Adrenal gland (tissue), 12 donors: ENCODE data around the gene XIRP1. TPM values are rescaled to one million over a fixed set of nuclear protein-coding genes. Genes with fewer than 3 reads are reported as not detected.

Experiments used
- DNase-seq, 7 donors: peaks; one replicate each; pipeline ENCODE4 v3.0.0-alpha.2; 2019 to 2020
- H3K27ac ChIP-seq, 5 donors: fragments of 200-600 bp; sonication (generic) in 4 of 5; 1 replicate in 3 of 5; 2 replicates in 2 of 5; pipeline versions ENCODE4 v1.5.1 to v1.8.0; 2016 to 2020; ENCODE audit warnings: mild to moderate bottlenecking in 1 of 5
- H3K27me3 ChIP-seq: fragments of 200-600 bp; 2 replicates; pipeline ENCODE4 v1.8.0; 2021
- H3K36me3 ChIP-seq, 2 donors: fragments of 200-600 bp; replicated peaks in 1 of 2; 1 replicate in 1 of 2; 2 replicates in 1 of 2; pipeline versions ENCODE4 v1.5.1 to v1.8.0; 2018 to 2022
- H3K4me1 ChIP-seq, 2 donors: fragments of 200-600 bp; replicated peaks in 1 of 2; 1 replicate in 1 of 2; 2 replicates in 1 of 2; pipeline versions ENCODE4 v1.5.1 to v1.8.0; 2018 to 2021
- H3K4me3 ChIP-seq, 4 donors: fragments of 200-600 bp; sonication (generic) in 3 of 4; one replicate each; pipeline ENCODE4 v1.5.1; 2016 to 2018
- H3K9me3 ChIP-seq, 3 donors: fragments of 200-600 bp; sonication (generic) in 1 of 3; replicated peaks in 1 of 3; 1 replicate in 2 of 3; 2 replicates in 1 of 3; pipeline versions ENCODE4 v1.5.1 to v1.8.0; 2016 to 2021
- POLR2A ChIP-seq, 2 donors: fragments of 450-650 bp; IDR thresholded peaks; one replicate each; pipeline ENCODE4 v1.6.1; 2017; ENCODE audit warnings: antibody characterized with exemption in 2 of 2, mild to moderate bottlenecking in 2 of 2, moderate library complexity in 1 of 2
- WGBS, 4 donors: extraction: QIAGEN DNeasy Blood & Tissue Kit in 2 of 4; methylation state at CpG; one replicate each; pipeline versions ENCODE4 v1.1.5 to v1.1.7; 2013 to 2017; 5-methylcytosine and 5-hydroxymethylcytosine counted together
- intact Hi-C, 2 donors: fragments of 100-400 bp; cut with DNase I; formaldehyde crosslinking; loops; one replicate each; pipeline versions ENCODE4 v1.14.1 to v1.15.0; 2022 to 2023
- polyA plus RNA-seq, 3 donors: library from polyadenylated mRNA; stranded (reverse); fragments of 200-250 nt in 2 of 3; fragments of 350-450 nt in 1 of 3; fragmentation: Illumina TruSeq in 1 of 3; extraction: RNeasy Lipid Tissue Mini Kit (QIAGEN cat#74804) in 1 of 3; gene quantifications; one replicate each; pipeline ENCODE4 v1.2.3, GENCODE V29; 2013 to 2014
- total RNA-seq, 9 donors: library from RNA; depleted of rRNA in 4 of 9; stranded (reverse); fragments of >200 nt in 4 of 9; fragments of 120-200 nt in 1 of 9; fragmentation: NEBNext Ultra II Directional in 1 of 9; extraction: Animal tissue kit (Norgen Biotek cat#: 25700) in 1 of 9; gene quantifications; one replicate each; pipeline versions ENCODE4 v1.1.0 to v1.2.4, GENCODE V29; 2013 to 2023
- TF ChIP-seq, protein P1 (sequence below), 6 experiments: fragments of 450-650 bp in 4 of 6; fragments of 200-600 bp in 2 of 6; sonication (generic) in 1 of 6; IDR thresholded peaks; 1 replicate in 5 of 6; 2 replicates in 1 of 6; pipeline versions ENCODE4 v1.5.1 to v1.8.0; 2016 to 2021; ENCODE audit warnings: antibody characterized with exemption in 6 of 6, mild to moderate bottlenecking in 2 of 6, moderate library complexity in 1 of 6
- donor health status: healthy with polysubstance abuse.
- donor health status: Bipolar disorder and iron deficiency.
- donor health status: DM: yes; HTN: yes; CAD: no.
- donor health status: DM: no; HTN: no; CAD: no.
- donor health status: DM: no; HTN: no; CAD: no.
- donor health status: DM: yes; HTN: yes; CAD: no.

The XIRP1 gene
- total and polyA plus RNA-seq, 12 donors = under 0.01 to 0.48 (median 0.21) TPM; not detected in 6

DNA sequence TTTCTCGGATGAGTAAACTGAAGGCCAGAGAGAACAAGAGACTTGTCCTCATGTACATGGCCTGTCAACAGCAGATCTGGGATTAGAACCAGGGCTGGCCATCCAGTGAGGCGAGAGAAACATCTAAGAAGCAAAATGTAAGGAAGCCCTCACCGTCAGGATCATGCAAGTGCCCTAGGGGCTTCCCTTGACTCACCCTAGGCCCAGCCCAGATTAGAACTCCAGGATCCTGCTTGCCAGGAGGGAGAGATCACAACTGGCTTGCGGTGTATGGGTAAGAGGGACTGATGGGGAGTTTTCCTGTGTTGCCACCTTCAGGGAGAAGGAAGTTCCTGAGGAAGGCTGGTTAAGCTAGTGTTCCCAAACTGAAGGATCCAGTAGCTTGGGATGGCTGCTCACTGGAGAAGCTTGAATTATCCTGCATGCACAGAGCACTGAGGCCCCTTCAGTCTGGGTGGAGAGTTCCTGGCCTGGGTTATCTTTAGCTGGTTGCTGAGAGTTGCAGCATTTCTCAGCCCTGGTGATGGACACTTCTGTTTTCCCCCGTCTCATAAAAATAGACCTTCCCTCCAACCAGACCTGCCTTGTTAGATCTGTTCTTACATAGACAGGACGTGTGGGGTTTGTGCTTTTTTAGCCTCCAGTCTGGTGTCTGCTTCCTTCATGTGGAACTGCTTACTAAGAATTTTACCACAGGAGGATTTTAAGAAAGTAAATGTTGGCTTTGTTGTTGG is 28.2 kb upstream of the XIRP1 start:
- intact Hi-C loops = no loop called here
- Histone ChIP-seq H3K27me3 (peaks cover 4% of the 10 kb centered on the region), H3K9me3 (no peaks in the 10 kb centered on the region), H3K4me1 (no peaks in the 10 kb centered on the region), H3K36me3 (no peaks in the 10 kb centered on the region), H3K4me3 (no peak overlapping the region), H3K27ac (no peak overlapping the region)
- DNase-seq = no peak
- WGBS, 4 donors = 55 to 61% (median 56%) methylated on average over 6 of the region's 6 CpGs
- TF ChIP-seq, protein P1, sequence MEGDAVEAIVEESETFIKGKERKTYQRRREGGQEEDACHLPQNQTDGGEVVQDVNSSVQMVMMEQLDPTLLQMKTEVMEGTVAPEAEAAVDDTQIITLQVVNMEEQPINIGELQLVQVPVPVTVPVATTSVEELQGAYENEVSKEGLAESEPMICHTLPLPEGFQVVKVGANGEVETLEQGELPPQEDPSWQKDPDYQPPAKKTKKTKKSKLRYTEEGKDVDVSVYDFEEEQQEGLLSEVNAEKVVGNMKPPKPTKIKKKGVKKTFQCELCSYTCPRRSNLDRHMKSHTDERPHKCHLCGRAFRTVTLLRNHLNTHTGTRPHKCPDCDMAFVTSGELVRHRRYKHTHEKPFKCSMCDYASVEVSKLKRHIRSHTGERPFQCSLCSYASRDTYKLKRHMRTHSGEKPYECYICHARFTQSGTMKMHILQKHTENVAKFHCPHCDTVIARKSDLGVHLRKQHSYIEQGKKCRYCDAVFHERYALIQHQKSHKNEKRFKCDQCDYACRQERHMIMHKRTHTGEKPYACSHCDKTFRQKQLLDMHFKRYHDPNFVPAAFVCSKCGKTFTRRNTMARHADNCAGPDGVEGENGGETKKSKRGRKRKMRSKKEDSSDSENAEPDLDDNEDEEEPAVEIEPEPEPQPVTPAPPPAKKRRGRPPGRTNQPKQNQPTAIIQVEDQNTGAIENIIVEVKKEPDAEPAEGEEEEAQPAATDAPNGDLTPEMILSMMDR (IDR thresholded peaks at IDR 0.05) = no peak
- TF ChIP-seq POLR2A (IDR thresholded peaks at IDR 0.05) = no peak

- intact Hi-C loops = no loop called here
- Histone ChIP-seq H3K27me3 (peaks cover 4% of the 10 kb centered on the region), H3K4me3 (no peak overlapping the region), H3K36me3 (no peaks in the 10 kb centered on the region), H3K27ac (no peak overlapping the region), H3K9me3 (no peaks in the 10 kb centered on the region), H3K4me1 (no peaks in the 10 kb centered on the region)
- 76 to 91% (median 84%) methylated on average over 3 of the region's 3 CpGs for WGBS, 4 donors
- TF ChIP-seq, protein P1 (IDR thresholded peaks at IDR 0.05) = no peak
- no peak for TF ChIP-seq POLR2A (IDR thresholded peaks at IDR 0.05)
- DNase-seq = no peak
These were observed 27.3 kb upstream of the XIRP1 start for GRCh38 chr3:39219702-39220101.

DNA sequence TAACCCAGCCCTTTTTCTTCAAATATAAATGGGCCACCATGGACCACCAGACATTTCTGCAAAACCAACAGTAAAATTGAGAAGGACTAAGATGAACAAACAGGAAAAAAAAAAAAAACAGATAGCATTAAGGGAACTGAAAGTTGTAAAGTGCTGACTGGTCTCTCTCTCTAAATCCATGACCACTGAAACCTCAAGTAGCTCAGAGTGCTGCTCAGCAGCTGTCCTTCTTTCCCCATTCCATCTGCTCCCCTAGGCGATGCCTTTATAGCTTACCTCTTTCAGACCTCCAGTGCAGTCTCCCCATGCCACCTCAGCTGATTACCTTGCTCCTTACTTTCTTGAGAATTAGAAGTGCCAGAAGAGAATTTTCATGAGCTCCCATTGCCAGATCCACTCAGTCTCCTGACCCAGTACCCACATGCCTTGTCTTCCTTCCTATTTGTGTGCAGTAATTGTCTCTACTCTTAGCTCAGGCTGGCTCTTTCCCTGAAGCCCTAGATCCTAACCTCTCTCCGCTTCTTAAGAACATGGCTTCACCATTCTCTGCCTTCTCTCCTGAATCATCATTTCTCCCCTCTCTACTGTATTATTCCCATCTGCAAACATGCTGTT is 23.9 kb upstream of the XIRP1 start:
- Histone ChIP-seq H3K4me3 (no peak overlapping the region), H3K9me3 (no peaks in the 10 kb centered on the region), H3K27ac (no peak overlapping the region), H3K36me3 (no peaks in the 10 kb centered on the region), H3K4me1 (no peaks in the 10 kb centered on the region), H3K27me3 (peaks cover 4% of the 10 kb centered on the region)
- intact Hi-C loops = no loop called here
- no peak for DNase-seq
- WGBS, 4 donors = 65 to 81% (median 72%) methylated on average over 2 of the region's 2 CpGs
- TF ChIP-seq, protein P1 (IDR thresholded peaks at IDR 0.05) = no peak
- TF ChIP-seq POLR2A (IDR thresholded peaks at IDR 0.05) = no peak

GRCh38 chr3:39213613-39214012 is 21.2 kb upstream of the XIRP1 start:
- no peak for TF ChIP-seq POLR2A (IDR thresholded peaks at IDR 0.05)
- TF ChIP-seq, protein P1 (IDR thresholded peaks at IDR 0.05) = no peak
- Histone ChIP-seq H3K36me3 (no peaks in the 10 kb centered on the region), H3K4me3 (no peak overlapping the region), H3K27me3 (no peaks in the 10 kb centered on the region), H3K9me3 (no peaks in the 10 kb centered on the region), H3K27ac (no peak overlapping the region), H3K4me1 (no peaks in the 10 kb centered on the region)
- WGBS, 4 donors = 65 to 93% (median 73%) methylated on average over 2 of the region's 2 CpGs
- intact Hi-C loops = loop anchor here in 1 of 2 donors (5.0 kb wide), 1 partner anchor 74 kb away; no protein-coding TSS in a partner anchor
- DNase-seq = no peak
